Ascending aorta (tissue), 2 donors: Measurements from ENCODE around the gene CFDP1. TPM values are rescaled to one million over a fixed set of nuclear protein-coding genes. Genes with fewer than 3 reads are reported as not detected.

Experiments used
- DNase-seq, 2 donors: peaks; one replicate each; pipeline ENCODE4 v3.0.0-alpha.2; 2019; ENCODE audit warnings: low spot score in 2 of 2
- H3K27ac ChIP-seq, 2 donors: fragments of 200-600 bp; sonication (generic); one replicate each; pipeline ENCODE4 v1.5.1; 2016 to 2017; ENCODE audit warnings: mild to moderate bottlenecking in 1 of 2
- H3K27me3 ChIP-seq: fragments of 200-600 bp; sonication (generic); one replicate; pipeline ENCODE4 v1.5.1; 2017
- H3K36me3 ChIP-seq, 2 donors: fragments of 200-600 bp; sonication (generic); one replicate each; pipeline ENCODE4 v1.5.1; 2016
- H3K4me1 ChIP-seq, 2 donors: fragments of 200-600 bp; sonication (generic); one replicate each; pipeline ENCODE4 v1.5.1; 2016 to 2017; ENCODE audit warnings: mild to moderate bottlenecking in 1 of 2
- H3K4me3 ChIP-seq, 2 donors: fragments of 200-600 bp; sonication (generic); one replicate each; pipeline ENCODE4 v1.5.1; 2016 to 2017; ENCODE audit warnings: mild to moderate bottlenecking in 1 of 2
- H3K9me3 ChIP-seq, 2 donors: fragments of 200-600 bp; sonication (generic); one replicate each; pipeline ENCODE4 v1.5.1; 2016
- intact Hi-C: fragments of 100-400 bp; cut with DNase I; formaldehyde crosslinking; loops from one replicate; pipeline ENCODE4 v1.15.1; 2023
- total RNA-seq: library from RNA; depleted of rRNA; stranded (reverse); fragments of >200 nt; gene quantifications from one replicate; pipeline ENCODE4 v1.1.0, GENCODE V29; 2016
- TF ChIP-seq, protein P1 (sequence below), 3 experiments: fragments of 200-600 bp in 2 of 3; fragments of 450-650 bp in 1 of 3; sonication (generic) in 2 of 3; IDR thresholded peaks; one replicate each; pipeline ENCODE4 v1.5.1; 2016 to 2019; ENCODE audit warnings: antibody characterized with exemption in 3 of 3, mild to moderate bottlenecking in 1 of 3, moderate library complexity in 1 of 3

Gene CFDP1
- total RNA-seq, 1 donor from 2014 or later: 8.3 TPM

- Histone ChIP-seq H3K4me1 (peaks cover 0 to 11% of the 10 kb centered on the region in 2 donors), H3K36me3 (no peaks in the 10 kb centered on the region), H3K27ac (peak overlapping the region; percentile 3 to 62), H3K27me3 (no peaks in the 10 kb centered on the region), H3K9me3 (no peaks in the 10 kb centered on the region), H3K4me3 (no peak overlapping the region)
- DNase-seq: no peak
- intact Hi-C loops: loop anchor here (5.0 kb wide), 1 partner anchor 41 kb away; no protein-coding TSS in a partner anchor
- TF ChIP-seq, protein P1, sequence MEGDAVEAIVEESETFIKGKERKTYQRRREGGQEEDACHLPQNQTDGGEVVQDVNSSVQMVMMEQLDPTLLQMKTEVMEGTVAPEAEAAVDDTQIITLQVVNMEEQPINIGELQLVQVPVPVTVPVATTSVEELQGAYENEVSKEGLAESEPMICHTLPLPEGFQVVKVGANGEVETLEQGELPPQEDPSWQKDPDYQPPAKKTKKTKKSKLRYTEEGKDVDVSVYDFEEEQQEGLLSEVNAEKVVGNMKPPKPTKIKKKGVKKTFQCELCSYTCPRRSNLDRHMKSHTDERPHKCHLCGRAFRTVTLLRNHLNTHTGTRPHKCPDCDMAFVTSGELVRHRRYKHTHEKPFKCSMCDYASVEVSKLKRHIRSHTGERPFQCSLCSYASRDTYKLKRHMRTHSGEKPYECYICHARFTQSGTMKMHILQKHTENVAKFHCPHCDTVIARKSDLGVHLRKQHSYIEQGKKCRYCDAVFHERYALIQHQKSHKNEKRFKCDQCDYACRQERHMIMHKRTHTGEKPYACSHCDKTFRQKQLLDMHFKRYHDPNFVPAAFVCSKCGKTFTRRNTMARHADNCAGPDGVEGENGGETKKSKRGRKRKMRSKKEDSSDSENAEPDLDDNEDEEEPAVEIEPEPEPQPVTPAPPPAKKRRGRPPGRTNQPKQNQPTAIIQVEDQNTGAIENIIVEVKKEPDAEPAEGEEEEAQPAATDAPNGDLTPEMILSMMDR (IDR thresholded peaks at IDR 0.05): no peak
These were observed 50.2 kb downstream of the CFDP1 start for GRCh38 chr16:75383141-75383540.

GRCh38 chr16:75382611-75383010, 50.7 kb downstream of the CFDP1 start:
- no peaks in the 10 kb centered on the region for H3K36me3 ChIP-seq
- TF ChIP-seq, protein P1 (IDR thresholded peaks at IDR 0.05): no peak
- intact Hi-C loops: loop anchor here (5.0 kb wide), 1 partner anchor 40 kb away; no protein-coding TSS in a partner anchor
- DNase-seq: no peak
- no peak overlapping the region for H3K4me3 ChIP-seq
- H3K4me1 ChIP-seq: peaks cover 0 to 11% of the 10 kb centered on the region in 2 donors
- H3K27me3 ChIP-seq: no peaks in the 10 kb centered on the region
- H3K27ac ChIP-seq: peak overlapping the region; percentile 3 to 62
- no peaks in the 10 kb centered on the region for H3K9me3 ChIP-seq

- Histone ChIP-seq H3K4me3 (no peak overlapping the region), H3K27ac (peak overlapping the region; percentile 6 to 23), H3K4me1 (peaks cover 0 to 10% of the 10 kb centered on the region in 2 donors), H3K36me3 (no peaks in the 10 kb centered on the region), H3K9me3 (no peaks in the 10 kb centered on the region), H3K27me3 (no peaks in the 10 kb centered on the region)
- DNase-seq: no peak
- TF ChIP-seq, protein P1 (IDR thresholded peaks at IDR 0.05): no peak
- intact Hi-C loops: loop anchor here (5.0 kb wide), 1 partner anchor 39 kb away; no protein-coding TSS in a partner anchor
These were observed 52.4 kb downstream of the CFDP1 start for GRCh38 chr16:75380870-75381269.

GRCh38 chr16:75379911-75380847, 53.1 kb downstream of the CFDP1 start:
- Histone ChIP-seq H3K27me3 (no peaks in the 10 kb centered on the region), H3K9me3 (no peaks in the 10 kb centered on the region), H3K4me3 (no peak overlapping the region), H3K27ac (peak overlapping the region in 1 of 2 donors; percentile 23), H3K36me3 (no peaks in the 10 kb centered on the region), H3K4me1 (peaks cover 0 to 6% of the 10 kb centered on the region in 2 donors)
- no peak for DNase-seq
- TF ChIP-seq, protein P1 (IDR thresholded peaks at IDR 0.05): no peak
- intact Hi-C loops: loop anchor here (5.0 kb wide), 1 partner anchor 38 kb away; no protein-coding TSS in a partner anchor

GRCh38 chr16:75379339-75379738, 54.0 kb downstream of the CFDP1 start:
- Histone ChIP-seq H3K36me3 (no peaks in the 10 kb centered on the region), H3K27me3 (no peaks in the 10 kb centered on the region), H3K27ac (no peak overlapping the region), H3K4me3 (no peak overlapping the region), H3K9me3 (no peaks in the 10 kb centered on the region), H3K4me1 (peaks cover 0 to 5% of the 10 kb centered on the region in 2 donors)
- no peak for DNase-seq
- intact Hi-C loops: no loop called here
- TF ChIP-seq, protein P1 (IDR thresholded peaks at IDR 0.05): no peak
